SHP77 treated with DMSO at 0.1 percent for 48 hours (cell line): Measurements from ENCODE around the gene TNFRSF4.

Experiments used
- DNase-seq: peaks from one replicate; lab custom pipeline; 2025; lab: John Stamatoyannopoulos, UW

The TNFRSF4 gene

DNA sequence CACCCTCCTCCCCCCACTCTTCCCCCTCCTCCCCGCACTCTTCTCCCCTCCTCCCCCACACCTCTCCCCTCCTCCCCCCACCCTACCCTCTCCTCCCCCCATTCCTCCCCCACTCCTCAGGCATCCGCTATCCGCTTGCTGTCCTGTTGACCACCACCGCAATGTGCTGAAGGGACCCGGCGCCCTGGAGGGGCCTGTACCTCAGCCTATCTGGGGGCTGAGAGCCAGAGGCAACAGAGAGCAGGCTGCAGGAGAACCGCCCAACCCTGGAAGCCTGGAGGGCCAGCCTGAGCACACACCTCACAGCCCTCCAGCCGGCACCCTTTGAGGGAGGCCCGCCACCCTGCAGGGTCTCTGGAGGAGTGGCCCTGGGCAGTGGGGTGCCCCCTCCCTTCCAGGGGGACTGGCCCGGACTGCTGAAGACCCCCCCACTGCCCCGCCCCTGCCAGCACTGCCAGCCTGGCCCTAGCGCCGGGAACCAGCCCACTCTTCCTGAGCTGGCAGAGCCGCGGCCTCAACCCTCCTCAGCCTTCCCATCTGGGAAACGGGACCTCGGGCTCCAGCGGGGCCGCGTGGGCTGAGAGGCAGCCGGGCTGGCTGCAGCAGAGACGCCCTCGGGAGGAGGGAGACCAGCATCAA, 31.3 kb upstream of the TNFRSF4 start:
- no peak for DNase-seq

DNA sequence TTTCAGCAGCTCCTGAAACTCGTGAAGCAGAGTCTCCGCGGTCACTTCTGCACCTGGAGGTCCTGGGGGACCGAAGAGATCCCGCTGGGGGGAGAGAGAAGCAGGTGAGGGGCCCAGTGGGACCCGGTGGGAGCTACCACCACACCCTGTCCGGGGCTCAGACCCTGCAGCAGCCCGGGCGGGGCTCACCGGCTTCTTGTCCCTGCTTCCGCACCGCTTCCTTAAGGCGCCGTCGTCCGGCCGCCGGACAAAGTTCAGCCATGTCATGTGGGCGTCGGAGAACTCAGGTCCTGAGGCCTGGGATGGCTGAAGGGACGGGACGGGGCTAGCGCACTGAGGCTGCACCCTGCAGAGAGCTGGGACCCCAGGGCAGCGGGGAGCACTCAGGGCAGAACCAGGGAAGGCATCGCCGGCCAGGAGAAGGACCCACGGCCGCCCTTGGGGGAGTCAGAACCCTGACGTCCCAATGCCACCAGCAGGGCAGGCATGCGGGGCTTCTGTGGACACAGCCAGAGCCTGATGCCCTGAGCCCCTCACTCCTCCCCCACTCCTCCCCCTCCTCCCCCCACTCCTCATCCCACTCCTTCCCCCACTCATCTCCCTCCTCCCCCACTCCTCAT, 30.3 kb upstream of the TNFRSF4 start:
- no peak for DNase-seq

DNA sequence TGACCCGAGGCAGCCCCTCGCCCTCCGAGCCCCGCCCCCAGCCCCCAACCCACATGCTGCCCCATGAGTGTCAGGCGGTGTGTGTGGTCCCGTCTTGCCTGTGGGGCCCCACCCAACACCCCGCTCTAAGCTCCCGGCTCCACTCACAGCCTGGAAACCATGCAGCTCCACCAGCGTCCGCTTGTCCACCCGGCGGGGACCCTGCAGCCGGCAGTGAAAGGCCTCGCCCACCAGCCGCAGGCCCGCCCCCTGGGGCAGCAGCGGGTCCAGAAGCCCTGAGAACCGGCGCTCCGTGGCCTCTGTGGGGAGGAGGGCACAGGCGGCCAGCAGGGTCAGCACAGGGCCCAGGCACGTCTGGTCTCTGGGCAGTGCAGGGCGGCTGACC, 29.8 kb upstream of the TNFRSF4 start:
- no peak for DNase-seq

DNA sequence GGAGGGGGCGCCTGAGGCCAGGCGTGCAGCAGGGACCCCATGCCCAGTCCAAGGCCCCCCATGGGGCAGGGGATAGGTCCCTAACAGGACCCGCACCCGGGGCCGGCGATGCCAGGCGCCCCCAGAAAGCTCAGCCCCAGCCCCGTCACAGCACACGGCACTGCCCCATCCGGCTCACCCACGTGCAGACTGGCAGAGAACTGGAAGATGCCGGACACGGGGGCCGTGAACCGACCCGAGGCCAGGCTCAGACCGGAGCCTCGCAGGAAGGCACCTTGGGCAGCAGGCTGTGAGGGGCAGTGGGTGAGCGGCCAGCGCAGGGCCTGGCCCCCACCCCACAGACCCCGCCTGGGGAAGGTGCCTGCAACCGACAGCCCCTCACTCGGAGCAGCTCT, 29.3 kb upstream of the TNFRSF4 start:
- no peak for DNase-seq

DNA sequence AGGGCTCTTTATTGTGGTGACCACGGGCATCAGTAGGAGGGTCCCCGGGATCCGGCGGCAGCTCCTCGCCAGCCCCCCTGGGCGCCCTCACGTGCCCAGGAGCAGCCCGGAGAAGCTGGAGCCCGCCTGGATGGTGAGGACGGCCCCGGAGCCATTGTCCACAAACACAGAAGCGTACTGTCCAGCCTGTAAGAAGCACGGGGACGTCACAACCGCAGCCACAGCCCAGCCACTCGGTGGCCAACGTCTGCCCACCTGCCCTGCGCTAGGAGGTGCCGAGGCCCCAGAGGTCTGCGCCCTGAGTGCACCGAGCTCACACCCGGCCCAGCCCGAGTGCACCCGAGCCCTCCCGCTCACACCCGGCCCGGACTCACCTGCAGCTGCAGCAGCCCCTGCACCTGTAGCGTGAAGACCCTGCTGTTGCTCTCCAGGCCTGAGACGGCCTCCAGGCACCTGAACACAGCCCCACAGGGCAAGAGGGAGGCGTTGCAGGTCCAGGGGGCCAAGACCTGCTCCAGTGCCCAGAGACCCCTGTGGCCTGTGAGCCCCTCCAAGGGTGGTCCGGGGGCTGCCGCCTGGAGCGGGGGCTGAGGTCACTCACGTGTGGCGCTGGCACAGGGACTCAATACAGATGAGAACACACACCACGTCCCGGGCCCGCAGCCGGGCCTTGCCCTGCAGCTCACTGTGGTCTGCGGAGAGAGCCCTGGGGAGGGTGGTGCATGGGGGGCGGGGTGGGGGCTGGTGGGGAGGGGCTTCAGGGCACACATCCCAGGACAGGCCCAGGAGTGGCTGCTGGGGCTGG, 28.7 kb upstream of the TNFRSF4 start:
- DNase-seq, result no peak

DNA sequence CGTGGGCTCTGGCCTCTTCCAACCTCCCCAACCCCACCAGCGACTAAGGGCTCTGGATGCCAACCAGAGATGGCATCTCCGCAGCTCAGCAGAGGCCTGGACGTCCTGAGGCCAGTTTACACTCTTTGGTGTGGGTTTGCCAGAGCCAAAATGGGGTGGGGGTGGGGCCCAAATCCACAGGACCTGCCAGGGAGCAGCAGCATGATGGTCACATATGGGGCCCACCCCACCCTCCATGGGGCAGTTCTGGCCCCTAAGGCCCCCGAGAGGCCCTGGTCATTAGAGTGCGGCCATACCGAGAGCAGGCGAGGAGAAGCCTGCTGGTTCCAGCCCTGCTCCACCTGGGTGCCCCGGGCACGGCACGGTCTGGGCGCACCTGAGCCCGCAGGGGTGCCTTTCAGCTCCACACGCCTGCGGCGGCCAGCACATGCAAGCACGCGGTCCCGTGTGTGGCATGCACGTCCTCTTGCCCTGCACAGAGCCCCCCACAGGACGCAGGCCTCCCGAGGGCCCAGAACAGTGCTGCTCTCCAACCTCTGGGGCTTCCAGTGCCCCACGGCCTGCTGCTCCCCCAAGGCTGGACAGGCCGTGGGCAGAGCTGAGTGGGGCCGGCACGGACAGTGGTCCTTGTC, 27.8 kb upstream of the TNFRSF4 start:
- no peak for DNase-seq

DNA sequence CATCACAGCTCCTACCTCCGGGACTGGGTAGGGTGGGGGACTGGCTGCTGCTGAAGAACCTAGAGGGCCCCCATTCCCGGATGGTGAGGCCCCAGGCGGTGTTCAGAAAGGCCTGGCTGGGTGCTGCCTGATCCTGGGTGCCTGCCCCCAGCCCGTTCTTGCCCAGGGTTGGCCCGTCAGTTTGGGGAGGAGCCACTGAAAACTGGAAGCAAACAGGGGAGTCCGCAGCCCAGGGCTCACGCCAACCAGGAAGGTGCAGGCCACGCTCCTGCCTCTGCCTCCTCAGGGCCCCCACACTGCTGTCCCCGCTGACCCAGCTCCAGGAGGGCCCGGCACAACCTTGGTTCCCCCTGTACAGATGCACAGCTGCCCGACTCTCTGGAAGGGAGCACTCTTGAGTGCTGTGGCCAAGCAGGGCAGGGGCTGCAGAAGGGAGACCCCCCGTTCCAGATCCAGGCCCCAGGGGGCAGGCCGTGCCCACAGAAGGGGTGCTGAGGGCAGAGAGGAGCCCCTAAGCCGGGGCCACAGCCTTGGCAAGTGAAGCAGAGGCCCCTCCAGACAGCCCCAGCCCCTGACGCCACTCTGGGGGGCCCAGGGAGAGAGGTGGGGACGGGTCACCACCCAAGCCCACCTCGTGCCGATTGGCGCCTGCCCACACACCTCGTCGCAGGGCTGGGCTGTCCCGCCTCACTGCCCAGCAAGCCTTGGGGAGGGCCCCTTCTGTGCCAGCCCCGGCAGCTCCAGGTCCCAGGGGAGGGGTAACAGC, 27.1 kb upstream of the TNFRSF4 start:
- DNase-seq, result no peak

DNA sequence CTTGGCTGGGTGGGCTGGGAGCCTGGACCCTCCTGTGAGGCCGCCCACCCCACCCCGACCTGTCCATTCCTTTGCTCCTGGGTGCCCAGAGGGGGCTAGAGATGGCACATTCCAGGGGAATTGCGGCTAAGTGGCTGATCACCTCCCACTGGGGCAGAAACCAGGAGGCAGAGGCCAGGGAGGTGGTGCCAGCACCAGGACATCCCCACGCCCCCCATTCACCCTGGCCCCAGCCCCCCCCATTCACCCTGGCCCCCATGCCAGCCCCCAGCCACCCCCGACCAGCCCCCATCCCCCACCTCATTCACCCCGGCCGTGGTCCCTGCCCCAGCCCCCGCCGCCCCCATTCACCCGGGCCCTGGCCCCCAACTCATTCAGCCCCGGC, 26.4 kb upstream of the TNFRSF4 start:
- DNase-seq, result no peak

DNA sequence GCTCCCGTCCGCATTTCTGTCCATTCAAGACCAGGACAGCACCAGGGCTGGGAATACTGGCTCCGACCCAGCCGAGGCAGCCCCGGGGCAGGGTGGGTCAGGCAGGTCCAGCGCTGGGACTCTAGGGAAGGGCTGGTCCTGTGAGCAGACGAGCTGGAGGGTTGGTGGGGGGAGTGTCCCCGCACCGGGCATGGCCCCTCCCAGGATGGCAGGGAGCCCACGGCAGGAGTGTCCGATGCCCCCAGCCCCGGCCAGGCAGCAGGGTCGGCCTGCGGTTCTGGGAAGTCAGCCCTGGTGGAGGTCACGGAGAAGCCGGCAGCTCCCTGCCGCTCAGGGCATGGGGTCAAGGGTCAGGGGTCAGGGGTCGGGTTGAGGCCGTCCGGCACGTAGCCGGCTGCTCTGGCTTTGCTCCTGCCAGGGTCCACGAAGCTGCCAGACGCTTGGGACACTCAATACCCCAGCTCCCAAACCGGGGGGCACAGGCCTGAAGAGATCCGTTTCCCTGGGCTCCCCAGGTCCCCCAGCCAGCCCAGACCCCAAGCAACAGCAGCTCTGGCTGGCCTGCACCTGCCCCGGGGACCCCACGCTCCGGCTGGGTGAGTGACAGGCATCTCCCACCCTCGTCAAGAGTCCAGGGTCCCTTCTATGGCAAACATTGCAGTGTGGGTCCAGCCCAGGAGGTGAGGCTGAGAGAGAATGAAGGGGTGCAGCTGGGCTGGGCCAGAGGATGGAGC, 25.8 kb upstream of the TNFRSF4 start:
- no peak for DNase-seq

DNA sequence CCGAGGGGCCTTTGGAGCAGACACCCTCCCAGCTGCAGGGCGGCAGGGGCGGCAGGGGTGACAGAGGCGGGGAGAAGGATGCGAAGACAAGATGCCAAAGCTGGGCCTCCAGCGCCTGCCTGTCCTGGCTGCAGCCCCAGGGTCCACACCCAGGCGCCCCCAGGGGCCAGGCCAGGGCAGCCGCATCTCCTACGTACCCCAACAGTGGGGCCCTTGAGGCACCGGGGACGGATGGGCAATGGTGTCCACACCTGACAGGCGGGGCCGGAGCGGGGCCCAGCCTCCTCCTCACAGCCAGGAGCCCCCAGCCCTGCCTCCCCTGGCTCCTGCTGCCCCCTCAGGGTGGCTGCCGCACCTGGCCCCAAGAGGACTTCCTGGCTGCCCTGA, 25.3 kb upstream of the TNFRSF4 start:
- no peak for DNase-seq

DNA sequence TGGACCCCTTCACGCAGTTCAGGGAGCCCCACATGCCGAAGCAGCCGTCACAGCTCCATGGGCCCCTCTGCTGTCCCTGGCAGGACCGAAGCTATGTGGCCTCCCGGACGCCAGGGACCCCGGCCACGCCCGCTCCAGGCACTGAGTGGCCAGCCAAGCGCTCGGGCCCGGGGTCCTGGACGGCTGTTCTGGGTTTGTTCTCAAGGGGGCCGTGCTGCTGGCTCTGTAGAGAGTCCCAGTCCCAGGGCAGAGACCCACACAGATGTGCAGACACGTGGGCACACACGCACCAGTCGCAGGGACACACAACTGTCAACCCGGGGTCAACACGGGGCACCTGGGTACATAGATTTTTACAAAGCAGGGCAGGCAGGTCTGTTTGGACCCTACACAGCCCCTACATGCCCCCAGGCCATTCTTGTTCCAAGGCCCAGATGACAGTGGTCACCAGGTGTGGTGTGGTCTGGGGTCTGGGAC, 24.8 kb upstream of the TNFRSF4 start:
- DNase-seq, result no peak

DNA sequence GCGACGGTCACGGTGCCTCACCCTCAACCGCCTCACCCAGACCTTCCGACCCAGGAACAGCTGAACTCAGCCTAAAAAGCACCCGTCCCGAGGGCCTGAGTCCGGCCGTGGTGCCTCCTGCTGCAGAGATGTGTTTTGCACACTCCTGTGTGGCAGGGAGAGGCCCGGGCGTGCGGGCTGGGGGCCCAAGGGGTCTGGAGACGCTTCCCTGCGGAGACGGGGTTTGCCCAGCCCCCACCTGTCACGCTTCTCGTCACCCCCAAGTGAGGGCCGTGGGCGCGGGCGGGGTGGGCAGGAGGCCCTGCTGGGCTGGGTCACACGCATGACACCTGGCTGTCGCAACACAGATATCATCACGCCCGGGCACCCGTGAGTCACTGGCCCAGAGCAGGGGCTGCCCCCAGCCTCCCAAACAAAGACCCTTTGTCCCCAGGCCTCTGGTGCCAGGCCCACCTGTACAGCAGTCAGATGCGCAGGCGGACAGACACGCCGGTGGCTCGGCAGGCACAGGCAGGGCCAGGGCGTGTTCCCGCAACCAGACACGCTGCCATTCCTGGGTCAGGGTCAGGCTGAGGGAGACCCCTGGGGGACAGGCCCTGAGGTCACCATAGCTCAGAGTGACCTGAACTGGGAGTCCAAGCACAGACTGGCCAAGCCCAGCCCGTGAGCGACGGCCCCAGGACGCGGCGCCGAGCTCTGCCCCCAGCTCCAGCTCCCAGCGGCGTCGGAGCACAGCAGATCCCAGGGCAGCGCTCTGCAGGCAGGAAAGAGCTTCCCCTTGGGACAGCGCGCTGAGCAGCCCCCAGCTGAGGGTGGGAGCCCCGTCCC, 24.1 kb upstream of the TNFRSF4 start:
- no peak for DNase-seq

DNA sequence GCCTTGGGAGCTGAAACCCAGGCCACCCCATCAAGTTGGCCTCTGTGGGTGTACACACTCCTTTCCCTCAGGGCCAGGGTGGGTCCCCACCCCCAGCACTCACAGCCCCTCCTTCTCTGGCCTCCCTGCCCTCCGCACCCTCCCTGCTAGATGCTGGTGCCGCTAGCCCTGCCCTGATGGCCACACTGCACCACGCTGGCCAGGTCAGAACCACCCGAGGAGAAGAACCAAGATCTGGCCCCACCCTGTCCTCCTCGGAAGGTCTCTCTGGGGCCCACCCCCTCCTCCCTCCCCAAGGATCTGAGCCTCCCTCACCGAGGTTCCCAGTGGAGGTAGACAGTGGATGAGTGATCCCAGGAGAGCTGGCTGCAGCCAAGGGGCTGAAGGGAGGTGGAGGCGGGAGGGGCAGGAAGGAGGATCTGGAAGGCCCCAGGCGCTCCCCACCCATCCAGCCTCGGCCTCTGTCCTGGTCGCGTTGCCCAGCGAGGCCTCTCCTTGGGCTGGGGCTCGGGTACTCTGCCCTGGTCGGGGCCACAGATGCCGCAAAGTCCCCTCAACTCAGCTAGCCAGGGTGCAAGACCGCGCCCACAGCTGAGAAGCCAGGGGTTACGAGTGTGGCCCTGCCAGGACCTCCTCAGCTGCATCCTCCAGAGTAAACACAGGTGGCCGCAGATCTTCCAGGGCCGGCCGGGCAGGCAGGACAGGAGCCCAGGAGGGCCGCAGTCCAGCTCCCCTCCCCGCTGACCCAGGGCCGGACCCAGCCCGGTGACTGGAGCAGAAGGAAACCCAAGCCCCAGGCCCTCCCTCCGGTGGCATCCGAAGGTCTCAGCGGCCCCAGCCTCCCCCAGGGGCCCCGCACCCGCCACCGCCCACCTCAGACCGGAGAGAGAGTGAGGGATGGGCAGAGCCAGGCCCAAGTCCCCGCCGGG, 23.3 kb upstream of the TNFRSF4 start:
- no peak for DNase-seq

DNA sequence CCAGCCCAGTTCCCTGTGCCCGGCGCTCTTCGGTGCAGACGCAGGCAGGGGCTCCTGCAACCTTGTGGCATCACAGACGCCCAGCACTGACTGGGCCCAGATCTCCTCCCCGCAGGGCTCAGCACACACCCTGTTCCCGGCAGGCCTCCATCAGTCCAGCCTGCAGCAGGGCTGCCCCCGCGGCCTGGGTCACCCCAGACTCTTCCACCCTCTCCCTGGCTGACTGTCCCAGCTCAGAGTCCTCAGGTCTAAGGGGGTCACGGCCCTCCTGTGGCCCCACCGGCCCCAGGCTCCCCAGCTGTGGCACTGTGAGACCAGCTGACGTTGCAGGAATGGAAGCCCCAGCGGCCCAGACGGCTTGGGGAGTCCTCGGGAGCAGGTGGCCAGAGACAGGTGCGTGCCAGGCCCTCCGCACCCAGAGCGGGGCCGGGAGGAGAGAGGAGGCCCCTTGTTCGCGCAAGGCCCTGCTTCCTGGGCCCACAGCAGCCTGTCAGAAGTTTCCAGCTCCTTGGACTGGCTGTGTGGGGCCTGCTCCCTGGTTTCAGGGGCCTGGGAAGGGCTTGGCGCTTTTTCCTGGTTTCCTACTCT, 22.3 kb upstream of the TNFRSF4 start:
- no peak for DNase-seq

DNA sequence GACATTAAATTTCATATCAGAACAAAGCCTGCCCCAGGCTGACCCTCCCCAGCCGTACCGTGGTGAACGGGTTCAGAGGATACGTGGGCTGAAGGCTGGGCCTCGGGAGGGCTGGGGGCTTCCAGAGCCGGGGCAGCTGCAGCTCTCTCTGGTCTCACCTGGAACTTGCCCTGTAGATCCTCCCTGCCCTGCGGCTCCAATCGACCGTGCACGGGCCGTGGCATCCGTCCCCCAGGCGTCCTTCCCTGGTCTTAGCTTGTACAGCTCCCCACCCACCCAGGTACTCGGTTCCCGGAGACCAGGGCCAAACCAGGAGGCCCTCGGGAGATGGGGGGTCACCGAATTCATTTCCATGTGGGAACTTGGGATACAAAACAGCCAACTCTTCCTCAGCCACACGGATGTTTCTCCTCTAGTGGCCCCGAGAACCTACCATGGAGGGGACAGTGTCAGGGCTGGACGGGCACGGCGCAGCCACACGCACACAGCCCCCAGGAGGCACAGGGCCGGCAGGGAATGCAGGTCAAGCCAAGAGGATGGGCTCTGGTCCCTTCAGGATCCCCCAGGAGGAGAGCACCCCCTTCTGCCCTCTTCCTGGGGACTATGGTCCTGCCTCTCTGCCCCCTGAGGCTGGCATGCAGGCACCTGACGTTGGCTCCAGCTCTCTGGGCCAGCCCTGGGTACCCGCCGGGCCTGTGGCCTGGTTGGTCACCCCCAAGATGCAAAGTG, 21.2 kb upstream of the TNFRSF4 start:
- DNase-seq, result no peak

DNA sequence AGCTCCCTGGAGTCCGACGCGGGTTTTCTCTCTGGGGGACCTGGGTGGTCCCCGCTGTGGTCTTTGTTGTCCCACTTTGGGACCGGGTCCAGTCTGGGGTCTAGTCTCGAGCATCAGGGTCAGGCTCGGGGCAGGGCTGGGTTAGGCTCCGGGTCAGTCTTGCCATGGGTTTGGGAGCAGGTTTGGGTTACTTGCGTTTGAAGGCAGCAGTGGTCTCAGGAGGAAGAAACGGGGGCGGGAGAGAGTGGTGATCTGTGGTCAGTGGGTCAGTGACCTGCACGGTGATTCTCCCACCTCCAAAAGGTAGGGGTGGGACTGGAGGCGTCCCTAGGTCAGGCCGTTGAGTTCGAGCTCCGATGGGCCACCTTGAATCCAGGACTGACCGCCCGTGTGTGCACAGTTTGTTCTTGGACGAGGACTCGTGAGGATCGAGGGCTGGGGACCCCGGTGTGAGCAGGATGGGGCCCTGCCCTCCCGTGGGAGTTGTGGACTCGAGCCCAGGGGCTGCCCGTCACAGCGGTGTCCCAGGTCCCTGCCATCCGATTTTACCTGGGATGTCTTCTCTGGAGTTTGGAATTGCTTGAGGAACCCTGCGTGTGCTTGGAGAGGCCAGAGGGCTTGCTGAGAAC, 20.3 kb upstream of the TNFRSF4 start:
- DNase-seq, result no peak

DNA sequence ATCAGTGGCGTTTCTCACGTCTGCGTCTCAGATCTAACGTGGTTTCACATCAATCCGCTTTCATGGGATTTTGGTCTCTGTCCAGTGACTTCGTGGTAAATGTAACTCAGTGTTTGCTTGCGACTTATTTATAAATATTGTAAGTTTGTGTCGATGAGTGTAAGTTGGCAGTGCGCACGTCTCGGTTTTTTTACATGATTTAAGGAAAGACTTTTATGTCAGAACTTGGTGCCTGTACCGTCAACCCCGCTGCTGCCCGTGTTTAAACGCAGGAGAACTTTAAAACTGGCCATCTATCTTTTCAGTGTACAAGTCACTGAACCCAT, 19.6 kb upstream of the TNFRSF4 start:
- DNase-seq, result no peak
